Activated T-helper 2 cell treated with anti-CD3 and anti-CD28 coated beads, Interferon-gamma antibody, Interleukin-2, Interleukin-4, amounts not matched to agents 10 μg/mL and 5 μg/mL and 100 μg/mL, durations not matched to agents 14 hours and 24 hours and 36 hours (primary cell): ENCODE measurements around the gene ZAR1. TPM values are rescaled to one million over a fixed set of nuclear protein-coding genes. Genes with fewer than 3 reads are reported as not detected.

ENCODE experiments used
- DNase-seq: peaks from one replicate; pipeline ENCODE4 v3.0.0; 2021; ENCODE audit warnings: low spot score
- H3K27ac Mint-ChIP-seq: one replicate; pipeline ENCODE4 v1.8.0; 2021; ENCODE audit warnings: mixed read lengths
- H3K27me3 Mint-ChIP-seq: one replicate; pipeline ENCODE4 v1.8.0; 2021; ENCODE audit warnings: low read depth, mixed read lengths
- H3K36me3 Mint-ChIP-seq: one replicate; pipeline ENCODE4 v1.8.0; 2021; ENCODE audit warnings: low read depth, mixed read lengths
- H3K4me1 Mint-ChIP-seq: one replicate; pipeline ENCODE4 v1.8.0; 2021; ENCODE audit warnings: low read depth, mixed read lengths
- H3K4me3 Mint-ChIP-seq: one replicate; pipeline ENCODE4 v1.8.0; 2021; ENCODE audit warnings: low read depth, mild to moderate bottlenecking, moderate library complexity, mixed read lengths
- H3K9me3 Mint-ChIP-seq: one replicate; pipeline ENCODE4 v1.8.0; 2021; ENCODE audit warnings: mixed read lengths
- intact Hi-C: fragments of 100-400 bp; cut with micrococcal nuclease; formaldehyde crosslinking; loops from one replicate; pipeline ENCODE4 v1.15.1; 2023
- total RNA-seq: library from RNA; stranded (reverse); gene quantifications from 2 replicates; pipeline ENCODE4 v1.2.3, GENCODE V29; 2022

ZAR1 gene
- total RNA-seq, 1 donor from 2014 or later, result not detected

DNA sequence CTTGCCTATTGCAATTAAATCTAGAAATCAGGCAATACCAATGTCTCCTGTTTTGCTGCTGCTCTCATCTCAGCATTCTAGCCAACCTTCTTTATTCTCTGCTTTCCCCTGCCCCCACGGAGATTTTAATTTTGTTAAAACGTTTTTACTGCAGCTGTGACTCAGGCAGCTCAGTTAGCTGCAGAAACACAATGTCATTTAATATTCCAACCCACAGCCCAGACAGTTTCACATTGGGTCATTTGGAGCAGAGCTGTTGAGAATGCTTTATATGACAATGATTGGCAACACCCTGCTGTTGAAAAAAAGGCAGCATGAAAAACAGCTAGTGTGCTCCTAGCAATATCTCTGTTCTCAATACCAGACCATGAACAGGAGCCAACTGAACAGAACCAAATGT lies 19.5 kb upstream of the ZAR1 start:
- H3K9me3 Mint-ChIP-seq, result no peaks in the 10 kb centered on the region
- peaks cover 23% of the 10 kb centered on the region for H3K27me3 Mint-ChIP-seq
- no peak for DNase-seq
- H3K36me3 Mint-ChIP-seq, result no peaks in the 10 kb centered on the region
- intact Hi-C loops, result no loop called here
- H3K4me3 Mint-ChIP-seq, result no peak overlapping the region
- no peak overlapping the region for H3K27ac Mint-ChIP-seq
- peaks cover 2% of the 10 kb centered on the region for H3K4me1 Mint-ChIP-seq

- peaks cover 2% of the 10 kb centered on the region for H3K4me1 Mint-ChIP-seq
- no peaks in the 10 kb centered on the region for H3K9me3 Mint-ChIP-seq
- no peak overlapping the region for H3K27ac Mint-ChIP-seq
- peaks cover 32% of the 10 kb centered on the region for H3K27me3 Mint-ChIP-seq
- no peak overlapping the region for H3K4me3 Mint-ChIP-seq
- H3K36me3 Mint-ChIP-seq, result no peaks in the 10 kb centered on the region
- no peak for DNase-seq
- intact Hi-C loops, result no loop called here
Measured at GRCh38 chr4:48472794-48473193, 17.3 kb upstream of the ZAR1 start.

GRCh38 chr4:48475770-48476169 lies 14.3 kb upstream of the ZAR1 start:
- intact Hi-C loops, result no loop called here

DNA sequence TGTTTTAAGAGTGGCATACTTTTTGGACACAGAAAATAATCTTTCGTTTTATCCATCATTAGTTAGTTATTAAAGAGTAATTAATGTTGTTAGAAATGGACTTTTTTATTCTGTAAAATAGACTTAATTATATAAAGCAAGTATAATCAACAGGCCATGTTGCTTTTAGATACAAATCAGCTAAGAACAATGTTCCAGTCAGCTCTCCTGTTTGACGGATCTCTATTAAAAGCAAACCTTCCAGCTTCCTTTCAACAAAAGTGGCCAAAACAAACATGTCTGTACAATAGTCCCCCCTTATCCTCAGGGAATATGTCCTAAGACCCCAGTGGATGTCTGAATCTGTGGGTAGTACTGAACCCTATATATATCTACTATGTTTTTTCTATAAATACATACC lies 11.8 kb upstream of the ZAR1 start:
- DNase-seq, result no peak
- intact Hi-C loops, result no loop called here
- Mint-ChIP-seq H3K4me1 (no peaks in the 10 kb centered on the region), H3K9me3 (no peaks in the 10 kb centered on the region), H3K4me3 (no peak overlapping the region), H3K36me3 (no peaks in the 10 kb centered on the region), H3K27ac (no peak overlapping the region), H3K27me3 (peaks cover 45% of the 10 kb centered on the region)

More at GRCh38 chr4:48475770-48476169, 14.3 kb upstream of the ZAR1 start:
- H3K4me3 Mint-ChIP-seq, result no peak overlapping the region
- DNase-seq, result no peak
- H3K4me1 Mint-ChIP-seq, result no peaks in the 10 kb centered on the region
- H3K27me3 Mint-ChIP-seq, result peaks cover 25% of the 10 kb centered on the region
- H3K36me3 Mint-ChIP-seq, result no peaks in the 10 kb centered on the region
- no peak overlapping the region for H3K27ac Mint-ChIP-seq
- no peaks in the 10 kb centered on the region for H3K9me3 Mint-ChIP-seq

DNA sequence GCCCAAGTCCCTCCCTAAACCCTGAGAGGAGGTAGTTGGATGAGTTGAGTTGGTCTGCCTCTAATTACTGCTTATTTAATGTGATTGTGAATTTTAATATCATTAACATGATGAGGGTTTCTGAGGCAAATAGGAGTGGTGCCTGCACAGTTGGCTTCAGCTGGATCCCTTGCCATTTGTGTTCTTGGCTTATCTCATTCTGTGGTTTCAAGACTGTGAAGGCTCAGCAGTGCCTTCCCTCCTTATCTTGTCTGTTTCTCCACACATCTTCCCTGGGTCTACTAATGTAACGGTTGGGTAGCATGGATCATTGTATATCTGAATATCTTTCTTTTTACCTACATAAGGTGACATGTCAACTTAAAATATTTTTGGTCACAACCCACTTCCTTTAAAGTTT lies 8.5 kb upstream of the ZAR1 start:
- Mint-ChIP-seq H3K9me3 (no peaks in the 10 kb centered on the region), H3K4me3 (no peak overlapping the region), H3K36me3 (no peaks in the 10 kb centered on the region), H3K27me3 (peaks cover 61% of the 10 kb centered on the region), H3K27ac (no peak overlapping the region), H3K4me1 (peaks cover 5% of the 10 kb centered on the region)
- intact Hi-C loops, result no loop called here
- no peak for DNase-seq

GRCh38 chr4:48483006-48483776 lies 6.9 kb upstream of the ZAR1 start, which contains the start of gene SLC10A4:
SLC10A4 (plus strand) TSS chr4:48483343; CDS start chr4:48483562, 219 bp downstream.
- no peak for DNase-seq
- Mint-ChIP-seq H3K27me3 (peaks cover 65% of the 10 kb centered on the region), H3K27ac (no peak within 1 kb of the TSS), H3K9me3 (no peaks in the 10 kb centered on the region), H3K4me1 (peaks cover 5% of the 10 kb centered on the region), H3K36me3 (no peaks in the 10 kb centered on the region), H3K4me3 (peak within 1 kb of the TSS; percentile 38)
- intact Hi-C loops, result no loop called here

- Mint-ChIP-seq H3K27me3 (peaks cover 69% of the 10 kb centered on the region), H3K27ac (no peak overlapping the region), H3K9me3 (no peaks in the 10 kb centered on the region), H3K36me3 (no peaks in the 10 kb centered on the region), H3K4me1 (peaks cover 5% of the 10 kb centered on the region), H3K4me3 (peak overlapping the region; percentile 38)
- intact Hi-C loops, result no loop called here
- no peak for DNase-seq
Measured at GRCh38 chr4:48483777-48484493, 6.1 kb upstream of the ZAR1 start.

GRCh38 chr4:48484494-48485168 lies 5.4 kb upstream of the ZAR1 start:
- peak overlapping the region; percentile 17 for H3K4me3 Mint-ChIP-seq
- intact Hi-C loops, result no loop called here
- peaks cover 76% of the 10 kb centered on the region for H3K27me3 Mint-ChIP-seq
- H3K27ac Mint-ChIP-seq, result no peak overlapping the region
- peaks cover 5% of the 10 kb centered on the region for H3K4me1 Mint-ChIP-seq
- no peak for DNase-seq
- no peaks in the 10 kb centered on the region for H3K36me3 Mint-ChIP-seq
- H3K9me3 Mint-ChIP-seq, result no peaks in the 10 kb centered on the region

DNA sequence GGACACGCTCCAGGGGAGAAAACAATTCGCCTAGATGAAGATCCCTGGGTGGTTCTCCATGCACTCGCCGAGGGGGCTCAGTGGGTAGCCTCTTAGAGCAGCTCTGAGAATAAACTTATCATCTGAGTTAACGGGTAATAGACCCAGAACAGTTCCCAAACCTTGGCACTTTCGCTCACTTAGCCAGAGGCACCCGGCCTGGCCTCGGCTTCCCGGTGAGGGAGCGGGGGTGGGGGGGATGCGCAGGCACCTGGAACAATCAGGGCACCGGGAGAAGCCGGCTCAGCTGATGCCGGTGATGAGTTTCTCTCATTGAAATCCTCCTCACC lies 405 bp upstream of the ZAR1 start:
- Mint-ChIP-seq H3K27ac (no peak overlapping the region), H3K36me3 (no peaks in the 10 kb centered on the region), H3K27me3 (peaks cover 69% of the 10 kb centered on the region), H3K4me1 (peaks cover 2% of the 10 kb centered on the region), H3K9me3 (no peaks in the 10 kb centered on the region), H3K4me3 (no peak overlapping the region)
- no peak for DNase-seq
- intact Hi-C loops, result no loop called here

- peaks cover 3% of the 10 kb centered on the region for H3K36me3 Mint-ChIP-seq
- no peak overlapping the region for H3K4me3 Mint-ChIP-seq
- intact Hi-C loops, result no loop called here
- no peak overlapping the region for H3K27ac Mint-ChIP-seq
- H3K27me3 Mint-ChIP-seq, result peaks cover 58% of the 10 kb centered on the region
- no peaks in the 10 kb centered on the region for H3K9me3 Mint-ChIP-seq
- peaks cover 2% of the 10 kb centered on the region for H3K4me1 Mint-ChIP-seq
- DNase-seq, result no peak
Measured at GRCh38 chr4:48490680-48491513, 845 bp downstream of the ZAR1 start.

GRCh38 chr4:48491514-48492176 lies 1.6 kb downstream of the ZAR1 start:
- H3K27me3 Mint-ChIP-seq, result peaks cover 55% of the 10 kb centered on the region

DNA sequence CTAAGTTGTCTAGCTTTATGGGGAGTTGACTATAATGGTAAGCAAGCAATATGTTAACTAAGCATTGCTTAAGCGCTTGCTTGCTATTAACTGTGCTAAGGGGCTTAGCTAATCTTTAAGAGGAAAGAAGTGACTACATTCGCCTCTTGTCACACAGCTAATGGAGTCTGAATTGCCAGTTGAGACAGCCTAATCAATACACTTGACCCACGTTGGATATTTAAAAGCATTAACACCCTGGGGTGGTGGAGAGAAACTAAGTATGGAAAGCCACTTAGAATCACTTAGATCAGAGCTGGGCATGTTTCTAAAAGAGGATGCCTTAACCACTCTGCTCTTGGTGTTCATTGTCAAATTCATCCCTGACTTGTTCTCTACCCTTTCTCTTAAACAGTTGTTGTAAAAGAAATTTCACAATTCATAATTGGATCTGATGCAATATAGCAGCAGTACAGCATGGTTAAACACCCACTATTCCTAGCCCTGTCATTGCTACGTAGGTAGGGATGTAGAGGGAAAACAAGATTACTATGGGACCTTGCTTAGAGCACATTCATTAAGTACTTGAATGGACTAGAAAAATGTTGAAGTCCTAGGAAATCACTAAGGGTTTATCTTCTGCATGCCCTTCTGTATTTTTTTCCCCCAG lies 3.5 kb downstream of the ZAR1 start:
- no peak for DNase-seq
- intact Hi-C loops, result no loop called here
- Mint-ChIP-seq H3K9me3 (no peaks in the 10 kb centered on the region), H3K36me3 (peaks cover 7% of the 10 kb centered on the region), H3K27me3 (peaks cover 40% of the 10 kb centered on the region), H3K27ac (no peak overlapping the region), H3K4me1 (peaks cover 2% of the 10 kb centered on the region), H3K4me3 (no peak overlapping the region)

More at GRCh38 chr4:48491514-48492176, 1.6 kb downstream of the ZAR1 start:
- H3K27ac Mint-ChIP-seq, result no peak overlapping the region
- intact Hi-C loops, result no loop called here
- H3K4me1 Mint-ChIP-seq, result peaks cover 2% of the 10 kb centered on the region
- H3K9me3 Mint-ChIP-seq, result no peaks in the 10 kb centered on the region
- DNase-seq, result no peak
- H3K4me3 Mint-ChIP-seq, result no peak overlapping the region
- H3K36me3 Mint-ChIP-seq, result peaks cover 3% of the 10 kb centered on the region
